Peyer's patch (tissue), 4 donors: ENCODE measurements around the gene C8B. TPM values are rescaled to one million over a fixed set of nuclear protein-coding genes. Genes with fewer than 3 reads are reported as not detected.
A peak's percentile ranks its signal among the peaks of the same experiment; 100 is the strongest.

Experiments
- DNase-seq, 3 donors: peaks; one replicate each; pipeline ENCODE4 v3.0.0-alpha.2; 2017 to 2019
- H3K27ac ChIP-seq, 4 donors: fragments of 200-600 bp; sonication (generic); one replicate each; pipeline ENCODE4 v1.5.1; 2016 to 2019
- H3K27me3 ChIP-seq, 2 donors: fragments of 200-600 bp; sonication (generic); one replicate each; pipeline ENCODE4 v1.5.1; 2019
- H3K36me3 ChIP-seq, 3 donors: fragments of 200-600 bp; sonication (generic); one replicate each; pipeline ENCODE4 v1.5.1; 2016 to 2019
- H3K4me1 ChIP-seq, 4 donors: fragments of 200-600 bp; sonication (generic); one replicate each; pipeline ENCODE4 v1.5.1; 2016 to 2019
- H3K4me3 ChIP-seq, 4 donors: fragments of 200-600 bp; sonication (generic); 1 replicate in 3 of 4; 2 replicates in 1 of 4; pipeline ENCODE4 v1.5.1; 2016 to 2019; ENCODE audit warnings: mild to moderate bottlenecking in 1 of 4
- H3K9me3 ChIP-seq, 4 donors: fragments of 200-600 bp; sonication (generic); one replicate each; pipeline ENCODE4 v1.5.1; 2016 to 2019; ENCODE audit warnings: mild to moderate bottlenecking in 1 of 4
- POLR2A ChIP-seq, 2 donors: fragments of 450-650 bp; IDR thresholded peaks; one replicate each; pipeline ENCODE4 v1.5.1; 2017; ENCODE audit warnings: antibody characterized with exemption in 2 of 2, mild to moderate bottlenecking in 2 of 2, moderate library complexity in 2 of 2
- total RNA-seq, 4 donors: library from RNA; depleted of rRNA; stranded (reverse); fragments of >200 nt; gene quantifications; one replicate each; pipeline ENCODE4 v1.1.0, GENCODE V29; 2016
- TF ChIP-seq, protein P1 (sequence below), 6 experiments: fragments of 450-650 bp in 4 of 6; fragments of 200-600 bp in 2 of 6; sonication (generic) in 1 of 6; IDR thresholded peaks; one replicate each; pipeline ENCODE4 v1.5.1; 2017 to 2019; ENCODE audit warnings: antibody characterized with exemption in 6 of 6, mild to moderate bottlenecking in 3 of 6, moderate library complexity in 1 of 6

The C8B gene
- total RNA-seq, 4 donors from 2014 or later: not detected

DNA sequence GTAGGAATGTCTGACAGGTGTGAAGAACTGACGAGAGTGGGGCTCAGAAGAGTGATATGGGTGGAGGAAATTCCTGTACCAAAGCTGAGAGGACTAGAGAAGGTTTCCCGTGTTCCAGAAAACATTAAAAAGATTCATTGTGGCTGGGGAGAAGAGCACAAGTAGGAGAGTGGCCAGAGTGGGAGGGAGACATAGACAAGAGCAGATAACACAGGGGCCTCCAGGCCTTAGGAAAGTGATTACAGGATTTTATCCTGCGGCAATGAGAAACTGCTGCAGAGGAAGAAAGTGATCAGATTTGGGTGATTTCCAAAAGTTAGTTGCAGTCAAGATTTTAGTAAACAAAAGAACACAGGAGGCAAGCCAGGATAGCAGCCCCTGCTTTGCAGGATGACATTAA is 7.9 kb downstream of the C8B start:
- H3K4me1 ChIP-seq: peaks cover 0 to 7% (median 0%) of the 10 kb centered on the region in 4 donors
- TF ChIP-seq, protein P1, sequence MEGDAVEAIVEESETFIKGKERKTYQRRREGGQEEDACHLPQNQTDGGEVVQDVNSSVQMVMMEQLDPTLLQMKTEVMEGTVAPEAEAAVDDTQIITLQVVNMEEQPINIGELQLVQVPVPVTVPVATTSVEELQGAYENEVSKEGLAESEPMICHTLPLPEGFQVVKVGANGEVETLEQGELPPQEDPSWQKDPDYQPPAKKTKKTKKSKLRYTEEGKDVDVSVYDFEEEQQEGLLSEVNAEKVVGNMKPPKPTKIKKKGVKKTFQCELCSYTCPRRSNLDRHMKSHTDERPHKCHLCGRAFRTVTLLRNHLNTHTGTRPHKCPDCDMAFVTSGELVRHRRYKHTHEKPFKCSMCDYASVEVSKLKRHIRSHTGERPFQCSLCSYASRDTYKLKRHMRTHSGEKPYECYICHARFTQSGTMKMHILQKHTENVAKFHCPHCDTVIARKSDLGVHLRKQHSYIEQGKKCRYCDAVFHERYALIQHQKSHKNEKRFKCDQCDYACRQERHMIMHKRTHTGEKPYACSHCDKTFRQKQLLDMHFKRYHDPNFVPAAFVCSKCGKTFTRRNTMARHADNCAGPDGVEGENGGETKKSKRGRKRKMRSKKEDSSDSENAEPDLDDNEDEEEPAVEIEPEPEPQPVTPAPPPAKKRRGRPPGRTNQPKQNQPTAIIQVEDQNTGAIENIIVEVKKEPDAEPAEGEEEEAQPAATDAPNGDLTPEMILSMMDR (IDR thresholded peaks at IDR 0.05): no peak
- TF ChIP-seq POLR2A (IDR thresholded peaks at IDR 0.05): no peak
- no peaks in the 10 kb centered on the region for H3K9me3 ChIP-seq
- H3K36me3 ChIP-seq: no peaks in the 10 kb centered on the region
- H3K4me3 ChIP-seq: peak overlapping the region in 1 of 4 donors; percentile 6
- no peak overlapping the region for H3K27ac ChIP-seq
- no peaks in the 10 kb centered on the region for H3K27me3 ChIP-seq
- DNase-seq: no peak

DNA sequence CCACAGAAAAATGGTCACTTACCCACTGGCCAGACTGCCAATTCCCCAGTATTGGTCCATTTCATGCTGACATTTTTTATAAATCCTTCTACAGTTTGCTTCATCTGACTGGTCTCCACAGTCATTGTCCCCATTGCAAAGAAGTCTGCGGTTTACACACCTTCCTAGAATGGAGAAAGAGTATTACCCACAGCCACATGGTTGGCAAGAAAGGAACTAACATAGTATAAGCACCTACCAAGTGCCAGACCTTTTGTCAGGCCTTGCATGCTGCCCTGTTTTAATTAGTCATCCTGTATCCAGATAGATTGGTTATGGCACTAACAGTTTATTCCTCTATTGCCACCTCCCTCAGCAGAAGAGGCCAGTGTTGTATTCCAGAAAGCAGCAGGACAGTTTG is 11.2 kb downstream of the C8B start:
- H3K27me3 ChIP-seq: no peaks in the 10 kb centered on the region
- no peaks in the 10 kb centered on the region for H3K36me3 ChIP-seq
- H3K27ac ChIP-seq: no peak overlapping the region
- no peaks in the 10 kb centered on the region for H3K9me3 ChIP-seq
- peaks cover 0 to 7% (median 0%) of the 10 kb centered on the region in 4 donors for H3K4me1 ChIP-seq
- TF ChIP-seq POLR2A (IDR thresholded peaks at IDR 0.05): no peak
- TF ChIP-seq, protein P1 (IDR thresholded peaks at IDR 0.05): no peak
- no peak overlapping the region for H3K4me3 ChIP-seq
- DNase-seq: no peak

DNA sequence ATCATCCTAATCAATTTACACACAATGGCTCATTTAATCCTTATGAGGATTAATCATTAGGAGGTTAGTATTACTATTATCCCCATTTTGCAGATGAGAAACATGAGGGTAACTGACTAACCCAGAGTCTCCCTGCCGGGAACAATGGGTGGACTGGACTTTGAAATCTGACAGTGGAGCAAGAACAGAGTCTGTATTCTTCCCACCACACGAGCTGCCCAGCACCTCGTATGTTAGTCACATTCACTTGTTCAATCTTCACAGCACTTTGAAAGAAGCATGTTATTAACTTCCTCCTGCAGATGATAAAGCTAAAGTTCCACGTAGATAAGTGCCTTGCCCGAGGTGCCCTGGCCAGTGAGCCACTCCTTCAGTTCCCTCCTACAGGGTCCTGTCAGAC is 12.4 kb downstream of the C8B start:
- DNase-seq: no peak
- no peak for TF ChIP-seq POLR2A (IDR thresholded peaks at IDR 0.05)
- TF ChIP-seq, protein P1 (IDR thresholded peaks at IDR 0.05): no peak
- H3K36me3 ChIP-seq: no peaks in the 10 kb centered on the region
- no peaks in the 10 kb centered on the region for H3K27me3 ChIP-seq
- H3K4me1 ChIP-seq: peaks cover 0 to 7% (median 0%) of the 10 kb centered on the region in 4 donors
- H3K4me3 ChIP-seq: no peak overlapping the region
- no peaks in the 10 kb centered on the region for H3K9me3 ChIP-seq
- H3K27ac ChIP-seq: no peak overlapping the region

DNA sequence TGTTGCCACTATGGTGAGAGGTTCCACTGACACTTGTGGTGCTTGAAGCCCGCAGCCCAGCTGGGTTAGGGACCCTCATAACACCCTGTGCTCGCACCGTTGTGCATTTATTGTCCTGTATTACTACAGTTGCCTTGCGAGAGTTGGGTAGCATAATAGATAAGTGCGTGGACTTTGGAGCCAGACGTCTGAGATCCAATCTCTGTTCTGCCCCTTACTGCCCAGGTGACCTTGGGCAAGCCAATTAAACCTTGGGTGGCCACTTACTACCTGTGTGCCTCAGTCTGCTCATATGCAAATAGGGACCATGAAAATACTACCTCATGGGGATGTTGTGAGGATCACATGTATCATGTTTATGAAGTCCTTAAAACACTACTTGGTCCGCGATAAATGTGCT is 13.3 kb downstream of the C8B start:
- Histone ChIP-seq H3K27ac (no peak overlapping the region), H3K4me3 (no peak overlapping the region), H3K27me3 (no peaks in the 10 kb centered on the region), H3K4me1 (no peaks in the 10 kb centered on the region), H3K9me3 (no peaks in the 10 kb centered on the region), H3K36me3 (no peaks in the 10 kb centered on the region)
- no peak for TF ChIP-seq POLR2A (IDR thresholded peaks at IDR 0.05)
- TF ChIP-seq, protein P1 (IDR thresholded peaks at IDR 0.05): no peak
- no peak for DNase-seq

DNA sequence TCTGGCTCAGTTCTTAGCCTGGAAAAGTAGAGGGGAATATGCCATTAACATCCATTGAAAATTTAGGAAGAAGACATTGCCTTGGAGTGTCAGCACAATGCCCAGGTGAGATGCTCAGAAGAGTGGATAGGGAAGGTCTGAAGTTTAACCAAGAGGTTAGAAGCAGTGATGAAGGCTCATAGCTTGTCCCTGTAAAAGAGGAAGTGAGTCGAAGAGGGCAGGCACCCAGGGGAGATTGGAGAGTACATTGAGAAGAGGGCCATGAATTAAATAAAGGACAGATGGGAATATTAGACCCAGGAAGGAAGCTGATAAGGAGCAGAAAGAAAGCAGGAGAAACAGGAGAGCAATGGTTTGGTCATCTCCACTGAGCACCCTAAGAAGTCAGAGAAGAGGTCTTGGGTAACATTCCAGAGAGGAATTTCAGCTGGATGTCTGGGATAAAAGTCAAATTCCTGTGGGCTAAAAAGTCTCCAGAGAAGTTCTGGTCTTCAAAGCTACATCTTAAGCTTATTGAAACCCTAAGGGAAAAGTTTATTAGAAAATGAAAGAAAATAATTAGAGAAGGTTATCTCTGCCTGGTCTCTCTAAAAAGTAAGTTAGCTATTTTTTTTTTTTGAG is 17.3 kb downstream of the C8B start:
- H3K27ac ChIP-seq: no peak overlapping the region
- no peaks in the 10 kb centered on the region for H3K4me1 ChIP-seq
- TF ChIP-seq, protein P1 (IDR thresholded peaks at IDR 0.05): no peak
- TF ChIP-seq POLR2A (IDR thresholded peaks at IDR 0.05): no peak
- no peaks in the 10 kb centered on the region for H3K9me3 ChIP-seq
- no peak for DNase-seq
- H3K27me3 ChIP-seq: no peaks in the 10 kb centered on the region
- H3K36me3 ChIP-seq: no peaks in the 10 kb centered on the region
- no peak overlapping the region for H3K4me3 ChIP-seq

DNA sequence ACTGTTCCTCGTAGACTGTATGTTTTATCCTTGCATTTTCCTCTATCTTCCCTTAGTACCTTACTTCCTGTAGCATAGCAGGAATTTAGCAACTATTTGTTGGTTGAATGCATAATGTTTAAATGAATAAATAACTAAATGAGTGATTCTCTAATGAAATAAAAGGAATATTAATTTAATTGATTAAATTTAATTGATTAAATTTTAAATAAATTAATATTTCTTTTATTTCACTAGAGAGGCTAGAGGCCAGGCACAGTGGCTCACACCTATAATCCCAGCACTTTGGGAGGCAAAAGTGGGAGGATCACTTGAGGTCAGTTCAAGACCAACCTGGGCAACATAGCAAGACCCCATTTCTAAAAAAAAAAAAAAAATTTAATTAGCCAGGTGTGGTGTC is 25.8 kb downstream of the C8B start:
- no peaks in the 10 kb centered on the region for H3K9me3 ChIP-seq
- no peak for DNase-seq
- TF ChIP-seq, protein P1 (IDR thresholded peaks at IDR 0.05): no peak
- no peak for TF ChIP-seq POLR2A (IDR thresholded peaks at IDR 0.05)
- H3K27me3 ChIP-seq: no peaks in the 10 kb centered on the region
- no peak overlapping the region for H3K4me3 ChIP-seq
- H3K4me1 ChIP-seq: no peaks in the 10 kb centered on the region
- H3K36me3 ChIP-seq: no peaks in the 10 kb centered on the region
- no peak overlapping the region for H3K27ac ChIP-seq
